ENCODE results near the gene ZNF382. TPM values are rescaled to one million over a fixed set of nuclear protein-coding genes. Genes with fewer than 3 reads are reported as not detected.
"Not testable (repeated sequence)": the region's sequence is repeated elsewhere in the genome, so short reads cannot be mapped to it uniquely, and the experiment has no call there.

Gene ZNF382
- total RNA-seq: 10 to 100 TPM in 1 of 2 donors, 1 to 10 TPM in 1; 3.8 to 13.0 TPM

DNA sequence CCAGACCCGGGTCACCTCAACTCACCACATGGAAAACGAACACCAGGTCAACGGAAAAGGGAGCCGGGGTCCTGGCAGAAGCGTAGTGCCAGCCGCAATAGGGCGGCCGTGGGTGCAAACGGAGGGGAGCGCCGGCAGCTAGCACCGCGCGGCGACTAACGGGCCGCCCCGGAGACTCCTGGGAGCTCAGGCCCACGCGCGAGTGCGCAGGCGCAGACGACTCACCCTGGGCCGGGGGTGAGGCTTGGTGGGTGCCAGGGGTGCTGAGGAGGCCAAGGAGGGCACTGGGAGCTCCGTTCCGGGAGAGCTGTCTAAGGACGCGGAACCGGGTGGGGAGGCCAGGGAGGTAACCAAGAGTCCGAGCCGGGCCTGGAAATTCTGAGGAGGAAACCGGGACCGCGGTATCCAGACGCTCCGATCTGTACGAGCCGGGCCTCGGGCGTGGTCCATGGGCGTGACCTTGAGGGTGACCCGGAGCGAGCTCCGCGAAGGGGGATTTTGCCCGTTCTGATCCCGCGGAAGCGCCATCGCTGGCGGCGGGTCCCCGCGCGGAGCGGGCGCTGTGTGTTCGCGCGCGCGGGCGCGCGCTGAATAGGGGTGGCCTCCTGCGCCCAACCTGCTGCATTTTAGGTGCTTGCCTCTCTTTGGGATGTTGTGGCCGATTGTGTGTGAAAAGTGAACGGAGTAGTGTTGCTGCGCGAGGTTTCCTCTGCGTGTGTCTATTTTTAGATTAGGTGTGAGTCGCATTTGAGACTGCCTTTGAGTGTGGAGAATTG lies at the start of gene ZNF382:
ZNF382 (plus strand) TSS at position 213 of the 776 bp plus-strand sequence. CDS start 4,602 bp downstream, outside the sequence.
- peak; percentile 84 to 87 for DNase-seq (ENCODE audit: low spot score in 2 of 2)
- Mint-ChIP-seq H3K36me3 (peaks cover 47 to 77% of the 10 kb centered on the region in 2 donors), H3K27ac (peak within 1 kb of the TSS; percentile 96 to 98), H3K9me3 (peaks cover 11 to 31% of the 10 kb centered on the region in 2 donors)
- peak; percentile 79 to 87 for ATAC-seq

DNA sequence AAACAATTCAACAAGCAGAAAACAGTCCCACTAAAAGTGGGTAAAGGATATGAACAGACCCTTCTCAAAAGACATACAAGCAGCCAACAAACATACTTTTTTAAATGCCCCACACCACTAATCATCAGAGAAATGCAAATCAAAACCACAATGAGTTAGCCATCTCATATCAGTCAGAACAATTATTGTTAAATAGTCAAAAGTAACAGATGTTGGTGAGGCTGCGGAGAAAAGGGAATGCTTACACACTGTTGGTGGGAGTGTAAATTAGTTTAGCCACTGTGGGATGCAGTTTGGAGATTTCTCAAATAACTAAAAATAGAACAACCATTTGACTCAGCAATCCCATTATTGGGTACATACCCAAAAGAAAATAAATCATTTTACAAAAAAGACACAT lies 40.7 kb upstream of the ZNF382 start:
- H3K9me3 Mint-ChIP-seq: peaks cover 33 to 50% of the 10 kb centered on the region in 2 donors

DNA sequence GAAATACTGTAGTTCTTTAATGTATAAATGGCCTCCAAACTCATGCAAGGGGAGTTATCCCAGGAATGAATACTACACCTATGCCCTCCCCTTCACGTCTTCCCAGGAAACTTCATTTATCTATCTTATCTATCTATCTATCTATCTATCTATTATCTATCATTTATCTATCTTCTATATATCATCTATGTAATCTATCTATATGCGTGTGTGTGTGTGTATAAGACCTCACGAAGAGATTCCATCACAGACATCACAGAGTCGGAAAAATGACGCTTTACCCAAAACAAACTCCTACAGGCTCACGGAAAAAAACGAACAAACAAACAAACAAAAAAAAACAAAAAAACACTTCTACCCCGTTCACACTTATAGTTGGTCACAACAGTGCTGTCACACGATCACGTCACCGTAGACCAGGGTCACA lies 32.5 kb upstream of the ZNF382 start:
- peaks cover 65 to 94% of the 10 kb centered on the region in 2 donors for H3K36me3 Mint-ChIP-seq
- no peak for DNase-seq (ENCODE audit: low spot score in 2 of 2)
- ATAC-seq: no peak
- H3K9me3 Mint-ChIP-seq: peaks cover 20 to 26% of the 10 kb centered on the region in 2 donors
- peak overlapping the region; percentile 94 to 97 for H3K27ac Mint-ChIP-seq

More for the DNA sequence above, 40.7 kb upstream of the ZNF382 start:
- no peak overlapping the region for H3K27ac Mint-ChIP-seq
- DNase-seq (ENCODE audit: low spot score in 2 of 2) (no peak), ATAC-seq (no peak)
- H3K36me3 Mint-ChIP-seq: peaks cover 88 to 98% of the 10 kb centered on the region in 2 donors

DNA sequence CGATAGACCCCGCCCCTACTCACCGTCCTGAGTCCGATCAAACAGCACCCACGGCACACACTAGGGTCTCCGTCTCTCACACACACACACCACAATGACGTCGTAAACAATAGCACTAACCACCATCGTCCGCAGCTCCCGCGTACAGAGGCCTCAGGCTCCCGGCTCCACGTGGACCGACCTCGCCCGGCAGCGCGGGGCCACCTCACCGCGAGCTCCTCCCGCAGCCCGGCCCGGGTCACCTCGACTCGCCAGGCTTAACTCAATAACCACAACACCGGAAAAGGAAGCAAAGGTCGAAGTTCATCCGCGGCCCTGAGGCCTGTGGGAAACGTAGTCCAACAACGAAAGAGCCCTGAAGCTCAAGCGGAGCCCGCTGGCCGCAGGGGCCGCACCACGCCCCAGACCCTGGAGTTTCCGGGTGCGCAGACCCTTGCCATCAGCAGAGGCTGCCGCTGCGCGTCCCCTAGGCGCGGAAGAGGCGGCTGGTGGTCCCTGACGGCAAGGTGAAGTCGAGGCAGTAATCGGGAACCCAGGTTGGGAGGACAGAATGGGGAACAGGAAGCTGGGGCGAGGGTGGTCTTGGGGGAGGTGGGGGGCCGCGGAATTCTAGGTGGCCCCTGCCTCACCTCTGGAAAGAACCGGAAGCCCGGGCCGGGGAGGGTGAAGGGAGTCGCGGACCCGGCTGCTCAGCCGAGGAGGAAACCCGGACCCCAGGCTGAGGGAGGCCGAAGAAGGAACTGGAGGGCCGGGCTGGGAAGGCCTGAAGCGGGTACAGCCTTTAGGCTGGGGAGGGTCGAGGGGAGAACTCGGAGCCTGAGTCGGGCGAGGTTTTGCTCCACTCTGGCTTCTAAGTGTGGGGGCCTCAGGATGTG lies 31.9 kb upstream of the ZNF382 start, which contains the start of gene ZNF529:
ZNF529 (minus strand) TSS at position 273 of the 875 bp plus-strand sequence. CDS start 946 bp downstream, outside the sequence.
- Mint-ChIP-seq H3K27ac (peak within 1 kb of the TSS; percentile 94 to 97), H3K36me3 (peaks cover 59 to 92% of the 10 kb centered on the region in 2 donors), H3K9me3 (peaks cover 14 to 26% of the 10 kb centered on the region in 2 donors)
- DNase-seq (ENCODE audit: low spot score in 2 of 2) (peak; percentile 78 to 91), ATAC-seq (peak; percentile 96 to 97)

DNA sequence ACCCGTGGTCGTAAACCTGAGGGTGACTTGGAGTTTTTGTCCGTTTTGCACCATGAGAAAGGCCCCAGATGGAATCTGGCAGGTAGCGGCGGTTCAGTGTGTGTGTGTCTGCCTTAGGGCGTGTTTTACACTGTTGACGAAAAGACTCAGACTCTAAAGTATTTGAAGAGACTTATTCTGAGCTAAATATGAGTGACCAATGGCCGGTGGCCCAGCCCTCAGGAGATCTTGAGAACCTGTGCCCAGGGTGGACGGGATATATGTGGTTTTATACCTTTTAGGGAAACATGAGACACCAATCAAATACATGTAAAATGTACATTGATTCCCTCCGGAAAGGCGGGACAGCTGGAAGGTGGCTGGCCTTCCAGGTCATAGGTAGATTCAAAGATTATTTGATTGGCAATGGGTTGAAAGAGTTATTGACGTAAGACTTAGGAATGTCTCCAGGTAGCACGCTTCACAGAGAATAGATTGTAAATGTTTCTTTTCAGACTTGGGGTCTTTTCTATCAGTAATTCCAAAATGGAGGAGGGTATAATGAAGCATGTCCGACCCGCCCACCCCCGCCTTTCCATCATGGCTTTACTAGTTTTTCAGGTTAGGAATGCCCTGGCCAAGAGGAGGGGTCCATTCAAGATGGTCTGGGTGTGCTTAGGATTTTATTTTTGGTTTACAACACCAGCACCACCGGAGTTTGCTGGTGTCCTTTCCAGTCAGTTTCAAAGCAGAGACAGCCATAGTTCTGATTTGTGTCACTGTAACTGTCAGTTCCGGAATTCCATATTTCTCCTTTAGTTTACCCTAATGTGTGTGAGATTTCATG lies 31.0 kb upstream of the ZNF382 start:
- peaks cover 54 to 91% of the 10 kb centered on the region in 2 donors for H3K36me3 Mint-ChIP-seq
- ATAC-seq: peak in 1 of 2 donors; percentile 0
- peak overlapping the region; percentile 94 to 97 for H3K27ac Mint-ChIP-seq
- DNase-seq (ENCODE audit: low spot score in 2 of 2): no peak
- peaks cover 9 to 22% of the 10 kb centered on the region in 2 donors for H3K9me3 Mint-ChIP-seq

DNA sequence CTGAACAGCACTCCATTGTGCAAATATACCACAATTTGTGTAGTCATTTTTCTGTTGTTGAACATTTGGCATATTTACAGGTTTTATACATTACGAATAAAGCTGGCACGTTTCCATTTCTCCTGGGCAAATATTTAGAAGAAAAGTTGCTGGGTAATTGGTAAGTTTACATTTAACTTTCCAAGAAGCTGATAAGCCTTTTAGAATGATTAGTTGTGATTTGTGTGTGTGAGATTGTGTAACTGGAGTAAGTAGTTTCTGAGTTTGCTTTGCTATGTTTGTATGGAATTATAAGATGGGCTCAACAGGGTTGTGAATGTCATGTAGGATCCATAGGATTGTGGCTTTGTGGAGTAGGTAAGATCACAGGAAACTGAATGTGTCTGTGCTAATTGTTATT lies 30.4 kb upstream of the ZNF382 start:
- Mint-ChIP-seq H3K36me3 (peaks cover 51 to 88% of the 10 kb centered on the region in 2 donors), H3K27ac (peak overlapping the region in 1 of 2 donors; percentile 94), H3K9me3 (peaks cover 8 to 25% of the 10 kb centered on the region in 2 donors)
- ATAC-seq (no peak), DNase-seq (ENCODE audit: low spot score in 2 of 2) (no peak)

DNA sequence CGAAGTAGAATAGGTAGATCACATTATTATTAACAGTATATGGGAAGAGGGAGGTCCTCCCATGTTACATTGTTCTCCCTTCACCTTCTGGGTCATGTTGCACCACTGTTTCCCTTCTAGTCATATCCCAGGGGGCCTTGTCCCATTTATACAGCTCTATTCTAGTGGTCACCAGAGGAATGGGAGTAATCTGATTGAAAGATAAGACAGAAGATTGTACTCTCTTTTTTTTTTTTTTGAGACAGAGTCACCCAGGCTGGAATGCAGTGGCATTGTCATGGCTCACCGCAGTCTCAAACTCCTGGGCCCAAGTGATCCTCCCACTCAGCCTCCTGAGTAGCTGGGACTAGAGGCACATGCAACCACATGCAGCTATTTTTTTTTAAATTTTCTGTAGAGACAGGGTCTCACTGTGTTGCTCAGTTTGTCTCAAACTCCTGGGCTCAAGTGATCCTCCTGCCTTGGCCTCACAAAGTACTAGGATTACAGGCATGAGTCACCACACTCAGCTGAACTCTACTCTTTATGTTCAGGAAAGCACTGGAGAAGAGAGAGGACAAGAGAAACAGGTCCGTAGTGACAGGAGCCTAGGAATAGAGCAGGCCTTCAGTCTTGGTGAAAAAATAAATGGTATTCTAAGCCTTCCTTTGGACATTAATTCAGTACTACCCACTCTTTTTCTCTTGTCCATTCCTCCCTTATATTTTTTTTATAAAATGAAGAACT lies 27.7 kb upstream of the ZNF382 start:
- H3K27ac Mint-ChIP-seq: no peak overlapping the region
- ATAC-seq (no peak), DNase-seq (ENCODE audit: low spot score in 2 of 2) (no peak)
- peaks cover 13 to 29% of the 10 kb centered on the region in 2 donors for H3K9me3 Mint-ChIP-seq
- peaks cover 61 to 91% of the 10 kb centered on the region in 2 donors for H3K36me3 Mint-ChIP-seq

DNA sequence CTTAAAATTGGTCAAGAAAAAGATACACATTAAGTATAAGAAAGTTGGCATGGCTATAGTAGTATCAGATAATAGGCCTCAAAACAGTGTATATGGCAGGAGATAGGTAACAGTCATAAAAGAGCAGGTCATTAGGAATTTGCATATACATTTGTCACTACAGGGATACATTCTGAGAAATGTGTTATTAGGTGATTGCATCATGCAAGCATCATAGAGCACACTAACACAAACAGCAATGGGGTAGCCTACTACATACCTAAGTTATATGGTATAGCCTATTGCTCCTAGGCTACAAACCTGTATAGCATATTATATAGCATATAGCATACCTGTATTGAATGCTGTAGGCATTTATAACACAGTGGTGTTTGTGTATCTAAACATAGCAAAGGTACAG lies 25.9 kb upstream of the ZNF382 start:
- Mint-ChIP-seq H3K9me3 (peaks cover 20 to 32% of the 10 kb centered on the region in 2 donors), H3K36me3 (peaks cover 52 to 88% of the 10 kb centered on the region in 2 donors), H3K27ac (no peak overlapping the region)
- ATAC-seq: no peak
- no peak for DNase-seq (ENCODE audit: low spot score in 2 of 2)

DNA sequence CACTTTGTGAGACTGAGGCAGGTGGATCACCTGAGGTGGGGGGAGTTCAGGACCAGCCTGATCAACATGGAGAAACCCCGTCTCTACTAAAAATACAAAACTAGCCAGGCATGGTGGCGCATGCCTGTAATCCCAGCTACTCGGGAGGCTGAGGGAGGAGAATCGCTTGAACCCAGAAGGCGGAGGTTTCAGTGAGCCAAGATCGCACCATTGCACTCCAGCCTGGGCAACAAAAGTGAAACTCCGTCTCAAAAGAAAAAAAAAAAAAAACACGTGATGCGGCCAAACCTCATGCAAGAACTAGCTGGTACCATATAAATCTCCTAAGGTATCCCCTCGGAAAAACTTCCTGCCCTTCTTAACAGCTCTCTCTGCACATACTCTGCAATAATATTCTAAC lies 2.4 kb upstream of the ZNF382 start:
- ATAC-seq; H3K27ac Mint-ChIP-seq; DNase-seq (ENCODE audit: low spot score in 2 of 2): not testable (repeated sequence)
- Mint-ChIP-seq H3K36me3 (peaks cover 31 to 66% of the 10 kb centered on the region in 2 donors), H3K9me3 (peaks cover 6 to 23% of the 10 kb centered on the region in 2 donors)

DNA sequence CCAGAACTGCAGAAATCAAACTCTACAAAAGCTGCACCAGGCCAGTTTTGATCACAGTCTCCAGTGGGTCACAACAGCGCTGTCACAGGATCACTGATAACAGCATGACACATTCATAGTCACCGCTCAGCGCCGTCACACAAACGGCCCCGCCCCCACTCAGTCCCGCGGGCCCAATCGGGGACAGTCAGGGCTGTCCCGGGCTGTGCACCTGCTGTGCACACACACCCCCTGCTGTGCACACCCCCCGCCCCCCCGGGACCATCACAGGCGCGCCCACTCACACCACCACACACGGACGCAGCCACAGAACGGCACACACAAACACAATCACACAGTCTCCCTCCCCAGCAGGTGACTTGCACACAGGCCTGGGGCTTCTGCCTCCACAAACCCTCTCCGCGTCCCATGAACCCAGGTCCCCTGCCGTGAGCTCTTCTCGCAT lies 435 bp upstream of the ZNF382 start:
- peaks cover 41 to 76% of the 10 kb centered on the region in 2 donors for H3K36me3 Mint-ChIP-seq
- ATAC-seq (peak; percentile 95 to 96), DNase-seq (ENCODE audit: low spot score in 2 of 2) (peak; percentile 82 to 87)
- H3K27ac Mint-ChIP-seq: peak overlapping the region; percentile 96 to 98
- peaks cover 11 to 31% of the 10 kb centered on the region in 2 donors for H3K9me3 Mint-ChIP-seq

DNA sequence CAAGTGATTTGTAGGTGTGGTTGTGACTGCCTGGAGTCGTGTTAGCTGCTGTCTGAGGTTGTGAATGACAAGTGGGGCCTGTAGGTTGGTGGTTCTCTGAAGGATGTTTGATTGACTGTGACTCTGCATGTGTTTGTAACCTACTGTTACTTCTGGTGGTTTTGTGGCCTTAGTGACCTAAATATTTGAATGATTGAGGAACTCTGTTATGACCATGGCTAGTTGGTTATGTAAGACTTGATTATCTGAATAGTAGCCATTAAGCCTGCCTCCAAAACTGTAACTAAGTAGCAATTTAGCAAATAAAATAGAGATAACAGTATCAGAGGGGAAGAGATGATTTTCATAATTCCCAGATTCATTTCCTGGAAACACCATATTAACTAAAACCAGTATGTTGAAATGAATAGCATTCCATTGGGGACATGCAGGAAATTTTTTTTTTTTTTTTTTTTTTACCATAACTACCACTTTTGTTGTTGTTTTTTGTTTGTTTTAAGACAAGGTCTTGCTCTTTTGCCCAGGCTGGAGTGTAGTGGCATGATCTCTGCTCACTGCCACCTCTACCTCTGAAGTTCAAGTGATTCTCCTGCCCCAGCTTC lies 865 bp downstream of the ZNF382 start:
- ATAC-seq: peak in 1 of 2 donors; percentile 23
- DNase-seq (ENCODE audit: low spot score in 2 of 2): no peak
- H3K36me3 Mint-ChIP-seq: peaks cover 47 to 77% of the 10 kb centered on the region in 2 donors
- H3K9me3 Mint-ChIP-seq: peaks cover 11 to 31% of the 10 kb centered on the region in 2 donors
- peak overlapping the region; percentile 72 to 96 for H3K27ac Mint-ChIP-seq

DNA sequence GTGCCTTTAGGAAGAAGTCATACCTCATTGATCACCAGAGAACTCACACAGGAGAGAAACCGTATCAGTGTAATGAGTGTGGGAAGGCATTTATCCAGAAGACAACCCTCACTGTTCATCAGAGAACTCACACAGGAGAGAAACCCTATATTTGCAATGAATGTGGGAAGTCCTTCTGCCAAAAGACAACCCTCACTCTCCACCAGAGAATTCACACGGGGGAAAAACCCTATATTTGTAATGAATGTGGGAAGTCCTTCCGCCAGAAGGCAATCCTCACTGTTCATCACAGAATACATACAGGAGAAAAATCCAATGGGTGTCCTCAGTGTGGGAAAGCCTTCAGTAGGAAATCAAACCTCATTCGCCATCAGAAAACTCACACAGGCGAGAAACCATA lies 21.9 kb downstream of the ZNF382 start:
- Mint-ChIP-seq H3K36me3 (peaks cover 70 to 76% of the 10 kb centered on the region in 2 donors), H3K9me3 (peaks cover 35 to 41% of the 10 kb centered on the region in 2 donors), H3K27ac (no peak overlapping the region)
- DNase-seq (ENCODE audit: low spot score in 2 of 2) (no peak), ATAC-seq (no peak)

DNA sequence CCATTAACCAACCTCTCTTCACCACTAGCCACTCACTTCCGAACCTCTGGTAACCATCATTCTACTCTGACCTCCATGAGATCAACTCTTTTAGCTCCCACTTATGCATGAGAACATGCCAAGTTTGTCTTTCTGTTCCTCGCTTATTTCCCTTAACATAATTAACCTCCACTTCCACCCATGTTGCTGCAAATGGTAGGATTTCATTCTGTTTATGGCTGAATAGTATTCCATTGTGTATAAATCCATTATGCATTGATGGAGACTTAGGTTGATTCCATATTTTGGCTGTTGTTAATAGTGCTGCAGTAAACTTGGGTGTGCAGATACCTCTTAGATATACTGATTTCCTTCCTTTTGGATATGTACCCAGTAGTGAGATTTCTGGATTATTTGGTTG lies 30.2 kb downstream of the ZNF382 start:
- no peak for DNase-seq (ENCODE audit: low spot score in 2 of 2)
- H3K36me3 Mint-ChIP-seq: peaks cover 81 to 83% of the 10 kb centered on the region in 2 donors
- H3K9me3 Mint-ChIP-seq: peaks cover 48 to 55% of the 10 kb centered on the region in 2 donors
- no peak for ATAC-seq
- H3K27ac Mint-ChIP-seq: no peak overlapping the region

DNA sequence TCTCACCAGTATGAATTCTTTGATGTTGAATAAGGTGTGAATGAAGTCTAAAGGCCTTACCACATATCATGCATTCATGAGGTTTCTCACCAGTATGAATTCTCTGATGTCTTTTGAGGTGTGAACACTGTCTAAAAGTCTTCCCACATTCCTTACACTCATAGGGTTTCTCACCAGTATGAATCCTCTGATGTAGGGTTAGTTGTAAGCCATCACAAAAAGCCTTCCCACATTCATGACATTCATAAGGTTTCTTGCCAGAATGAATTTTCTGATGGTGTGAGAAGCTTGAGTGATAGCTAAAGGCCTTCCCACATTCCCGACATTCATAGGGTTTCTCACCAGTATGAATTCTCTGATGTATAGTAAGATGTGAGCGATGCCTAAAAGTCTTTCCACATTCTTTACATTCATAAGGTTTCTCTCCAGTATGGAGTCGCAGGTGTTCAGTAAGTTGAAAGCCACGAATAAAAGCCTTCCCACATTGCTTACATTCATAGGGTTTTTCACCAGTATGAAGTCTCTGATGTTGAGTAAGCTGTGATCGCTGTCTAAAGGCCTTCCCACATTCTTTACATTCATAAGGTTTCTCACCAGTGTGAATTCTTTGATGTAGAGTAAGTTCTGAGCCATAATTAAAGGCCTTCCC lies 33.9 kb downstream of the ZNF382 start:
- H3K9me3 Mint-ChIP-seq: peaks cover 42 to 45% of the 10 kb centered on the region in 2 donors
- ATAC-seq: no peak
- DNase-seq (ENCODE audit: low spot score in 2 of 2): no peak
- H3K36me3 Mint-ChIP-seq: peaks cover 71 to 78% of the 10 kb centered on the region in 2 donors
- no peak overlapping the region for H3K27ac Mint-ChIP-seq
